GM18519 (cell line): ENCODE measurements around the gene NUDT1.

Experiments used
- ATAC-seq: cut with Tn5 transposase; IDR thresholded peaks from one replicate; pipeline ENCODE4 v1.9.1; 2021; ENCODE audit warnings: mild to moderate bottlenecking, moderate library complexity; ENCODE audit not compliant: unreplicated experiment, low FRiP score

Gene NUDT1

GRCh38 chr7:2222516-2222915 lies 19.5 kb upstream of the NUDT1 start:
- ATAC-seq = no peak

GRCh38 chr7:2223321-2223720 lies 18.7 kb upstream of the NUDT1 start:
- ATAC-seq = no peak

DNA sequence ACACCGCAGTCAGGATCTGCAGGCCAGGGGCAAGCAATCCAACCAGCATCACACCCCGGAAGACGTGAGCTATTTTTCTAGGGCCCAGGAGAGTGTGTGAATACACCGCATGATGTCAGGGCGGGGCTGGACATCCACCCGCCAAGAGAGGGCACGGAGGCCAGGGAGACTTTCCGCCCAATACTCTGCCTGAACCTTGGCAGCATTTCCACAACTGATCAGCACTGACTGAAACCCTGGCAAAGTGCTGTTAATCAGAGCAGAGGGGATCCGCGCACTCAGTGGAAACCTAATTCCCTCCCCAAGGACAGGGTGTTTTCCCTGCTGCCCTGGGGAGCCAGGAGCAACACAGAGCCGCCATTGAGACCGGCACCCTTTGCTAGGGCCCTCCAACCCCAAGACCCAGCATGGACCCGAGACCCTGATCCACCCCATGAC lies 17.5 kb upstream of the NUDT1 start:
- ATAC-seq = no peak

GRCh38 chr7:2224934-2225333 lies 17.1 kb upstream of the NUDT1 start:
- ATAC-seq = no peak

DNA sequence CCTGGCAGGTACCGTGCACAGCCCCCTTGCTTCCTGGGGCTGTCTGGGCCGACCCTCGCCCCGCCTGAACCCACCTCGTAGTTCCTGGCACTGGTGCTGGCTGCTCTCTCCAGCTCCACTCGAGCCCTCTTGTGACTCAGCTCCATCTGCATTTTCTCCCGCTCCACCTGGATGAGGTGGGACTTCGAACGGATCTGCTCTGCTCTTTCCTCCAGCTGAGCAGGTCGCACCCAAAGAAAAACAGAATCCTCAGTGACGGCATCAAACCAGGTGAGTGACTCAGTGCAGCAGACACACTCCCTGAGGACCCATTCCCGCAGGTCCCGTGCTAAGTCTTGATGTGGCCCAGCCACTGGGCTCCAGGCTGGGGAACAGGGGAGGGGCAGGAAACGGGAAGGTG lies 16.7 kb upstream of the NUDT1 start:
- no peak for ATAC-seq

- no peak for ATAC-seq
These were observed 16.2 kb upstream of the NUDT1 start for GRCh38 chr7:2225830-2226229.

GRCh38 chr7:2227699-2228098 lies 14.3 kb upstream of the NUDT1 start:
- ATAC-seq = no peak

GRCh38 chr7:2228921-2229320 lies 13.1 kb upstream of the NUDT1 start:
- ATAC-seq = no peak

- ATAC-seq = no peak
These were observed 12.6 kb upstream of the NUDT1 start for GRCh38 chr7:2229467-2229866.

DNA sequence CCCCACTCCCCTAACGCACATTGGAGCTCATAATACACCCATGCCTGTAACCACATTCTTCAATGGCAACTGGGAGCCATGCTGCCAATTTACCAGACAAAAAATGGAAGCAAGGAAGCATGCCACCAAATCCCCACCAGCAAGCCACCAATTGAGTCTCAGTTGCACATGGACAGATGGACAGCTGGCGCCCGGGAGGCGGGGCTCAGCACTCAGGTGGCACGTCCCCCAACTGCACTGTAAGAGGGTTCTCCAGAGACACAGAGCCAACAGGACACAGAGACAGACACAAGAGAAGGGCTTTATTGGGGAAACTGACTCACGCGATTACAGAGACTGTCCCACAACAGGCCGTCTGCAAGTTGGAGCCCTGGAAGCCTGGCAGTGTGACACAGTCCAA lies 11.8 kb upstream of the NUDT1 start:
- ATAC-seq = no peak

GRCh38 chr7:2230882-2231281 lies 11.1 kb upstream of the NUDT1 start:
- ATAC-seq = no peak

- ATAC-seq = peak; percentile 20
These were observed 9.8 kb upstream of the NUDT1 start for GRCh38 chr7:2231992-2232765.

DNA sequence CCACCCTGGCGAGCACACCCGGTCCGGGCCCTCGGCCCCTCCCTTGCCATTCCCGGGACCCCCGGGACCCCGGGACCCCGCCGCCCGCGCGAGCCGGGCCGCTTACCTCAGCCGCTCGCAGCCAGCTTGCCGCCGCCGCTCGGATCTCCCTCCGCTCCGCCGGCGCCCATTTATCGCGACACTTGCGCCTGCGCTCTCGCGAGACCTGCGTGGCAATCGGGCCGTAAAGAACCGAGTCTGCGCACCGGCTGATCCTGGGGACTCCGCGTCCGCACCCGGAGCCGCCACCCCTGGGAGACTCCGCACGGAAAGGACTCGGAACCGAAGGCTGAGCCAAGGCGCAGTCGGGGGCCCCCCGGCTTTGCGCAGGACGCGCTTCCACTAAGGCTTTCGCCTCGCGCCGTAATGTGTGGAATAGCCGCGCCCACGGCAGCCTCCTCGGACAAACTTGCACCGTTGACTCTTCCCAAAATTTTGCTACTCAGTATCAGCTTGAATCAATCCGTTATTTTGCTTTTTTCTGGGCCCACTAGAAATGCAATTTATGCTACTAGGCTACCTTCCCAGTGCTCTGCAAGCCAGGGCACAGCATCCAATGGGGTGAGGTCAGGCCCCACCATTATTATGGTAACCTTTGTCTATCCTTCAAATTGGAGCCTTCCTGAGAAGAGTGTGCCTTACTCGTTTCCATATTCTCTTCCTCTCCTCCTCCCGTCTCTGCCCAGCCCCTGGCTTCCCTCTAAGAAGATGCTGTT lies 9.1 kb upstream of the NUDT1 start, which contains the start of gene MAD1L1:
Gene MAD1L1 (minus strand): TSS at position 180 of the 755 bp plus-strand sequence. CDS start 2,812 bp downstream, outside the sequence.
- ATAC-seq = peak; percentile 33

DNA sequence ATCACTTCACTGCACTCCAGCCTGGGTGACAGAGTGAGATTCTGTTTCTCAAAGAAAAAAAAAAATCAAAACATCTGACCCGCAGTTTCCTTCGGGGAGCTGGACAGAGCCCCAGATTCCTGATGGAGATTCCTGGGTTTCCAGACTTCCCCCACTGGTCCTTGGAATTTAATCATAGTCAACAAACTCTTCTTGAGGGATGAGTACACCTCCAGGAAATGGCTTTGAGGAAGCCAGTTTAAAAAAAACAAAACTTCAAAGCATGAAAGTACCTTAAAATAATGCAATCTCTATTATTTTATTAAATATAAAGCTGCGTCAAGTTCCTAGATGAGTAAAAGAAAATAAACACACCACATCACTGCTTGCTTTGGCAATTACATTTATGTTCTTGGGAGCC lies 8.1 kb upstream of the NUDT1 start:
- ATAC-seq = no peak

DNA sequence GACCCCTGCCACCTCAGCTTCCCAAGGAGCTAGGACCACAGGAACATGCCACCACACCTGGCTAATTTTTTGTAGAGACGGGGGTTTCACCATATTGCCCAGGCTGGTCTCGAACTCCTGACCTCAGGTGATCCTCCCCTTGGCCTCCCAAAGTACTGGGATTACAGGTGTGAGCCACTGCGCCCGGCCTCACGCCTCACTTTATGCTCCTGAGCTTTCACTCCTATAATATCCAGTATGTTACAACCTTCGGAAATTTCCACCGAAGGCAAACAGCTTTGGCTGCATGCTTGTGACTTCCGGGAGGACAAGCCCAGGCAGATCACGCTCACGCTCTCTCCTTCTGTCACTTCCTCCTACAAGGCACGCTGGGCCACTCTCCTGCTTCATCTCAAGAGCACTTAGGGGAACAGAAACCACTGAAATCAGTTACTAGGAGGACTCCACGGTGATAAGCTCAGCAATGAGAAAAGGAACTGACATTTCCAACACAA lies 4.9 kb upstream of the NUDT1 start:
- peak; percentile 52 for ATAC-seq

- ATAC-seq = no peak
These were observed 2.8 kb upstream of the NUDT1 start for GRCh38 chr7:2239242-2239641.

DNA sequence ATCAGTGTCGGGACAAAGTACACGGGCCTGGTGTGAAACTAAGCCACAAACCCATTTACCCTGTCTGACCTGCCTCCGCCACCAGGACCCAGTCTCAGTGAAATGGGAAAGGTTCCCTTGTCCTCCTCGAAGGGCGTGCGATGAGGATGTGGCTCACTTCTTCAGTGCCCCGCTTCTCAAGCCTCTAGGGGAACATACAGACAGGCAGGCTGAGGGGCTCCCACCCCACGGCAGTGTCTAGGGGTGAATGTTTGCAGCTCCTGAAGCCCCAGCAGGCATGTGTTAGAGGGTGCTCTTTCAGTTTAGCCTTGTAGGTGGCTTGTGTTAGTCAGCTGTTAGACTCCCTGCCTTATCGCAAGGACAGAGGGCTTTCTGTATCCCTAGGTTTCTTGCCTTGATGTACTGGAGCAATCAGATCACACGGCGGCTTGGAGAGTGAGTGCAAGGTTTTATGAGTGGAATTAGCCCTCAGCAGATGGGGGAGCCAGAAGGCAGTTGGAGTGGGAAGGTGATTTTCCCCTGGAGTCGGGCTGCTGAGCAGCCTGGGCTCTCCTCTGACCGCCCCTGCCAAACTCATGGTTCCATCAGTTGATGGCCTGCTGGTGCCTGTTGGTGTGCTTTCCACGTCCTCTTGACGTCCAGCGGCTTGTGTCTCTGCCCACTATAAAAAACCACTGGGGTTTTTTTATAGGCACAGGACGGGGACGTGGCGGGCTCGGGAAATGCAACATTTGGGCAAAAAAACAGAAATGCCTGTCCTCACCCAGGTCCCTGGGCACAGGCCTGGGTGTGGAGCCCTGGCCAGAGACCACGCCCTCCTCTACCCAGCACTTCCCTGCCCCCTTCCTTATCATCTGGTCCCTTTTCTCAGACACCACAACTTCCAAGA lies 759 bp downstream of the NUDT1 start:
- no peak for ATAC-seq

DNA sequence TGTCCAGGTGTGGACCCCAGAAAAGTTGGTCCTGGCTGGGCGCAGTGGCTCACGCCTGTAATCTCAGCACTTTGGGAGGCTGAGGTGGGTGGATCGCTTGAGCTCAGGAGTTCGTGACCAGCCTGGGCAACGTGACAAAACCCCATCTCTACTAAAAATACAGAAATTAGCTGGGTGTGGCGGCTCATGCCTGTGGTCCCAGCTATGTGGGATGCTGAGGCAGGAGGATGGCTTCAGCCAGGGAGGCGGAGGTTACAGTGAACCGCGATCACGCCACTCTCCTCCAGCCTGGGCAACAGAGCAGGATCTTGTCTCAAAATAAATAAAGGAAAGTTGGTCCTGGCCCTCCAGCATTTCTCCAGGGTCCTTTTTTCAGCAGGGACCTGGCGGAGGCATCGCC lies 1.4 kb downstream of the NUDT1 start:
- no peak for ATAC-seq

DNA sequence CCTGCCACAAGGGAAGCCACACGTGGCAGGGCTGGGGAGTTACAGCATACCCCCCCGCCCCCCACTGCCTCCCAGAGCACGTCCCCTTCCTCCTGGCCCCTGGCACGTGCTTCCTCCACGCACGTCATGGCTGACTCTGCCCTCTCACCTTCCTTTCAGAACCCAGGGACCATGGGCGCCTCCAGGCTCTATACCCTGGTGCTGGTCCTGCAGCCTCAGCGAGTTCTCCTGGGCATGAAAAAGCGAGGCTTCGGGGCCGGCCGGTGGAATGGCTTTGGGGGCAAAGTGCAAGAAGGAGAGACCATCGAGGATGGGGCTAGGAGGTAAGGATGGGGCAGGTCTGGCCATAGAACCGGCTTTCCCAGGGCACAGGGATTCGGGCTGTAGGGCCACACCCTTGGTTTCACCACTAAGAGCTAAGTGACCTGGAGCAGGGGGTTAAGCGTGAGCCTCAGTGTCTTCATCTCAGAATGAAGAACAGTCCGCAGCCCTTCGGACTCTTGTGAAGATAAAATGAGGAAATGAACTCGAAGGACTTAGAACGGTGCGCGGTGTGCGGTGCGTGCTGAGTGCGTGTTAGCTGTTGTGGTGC lies 2.5 kb downstream of the NUDT1 start:
- no peak for ATAC-seq
